Mammary epithelial cell (primary cell): Measurements from ENCODE around the gene CALB2.

Experiments used
- EZH2 ChIP-seq: IDR thresholded peaks from 2 replicates; pipeline ENCODE4 v1.6.1; 2012; ENCODE audit warnings: low read length, inconsistent platforms, borderline replicate concordance
- TF ChIP-seq, protein P1 (sequence below), 2 donors: IDR thresholded peaks in 1 of 2; conservative IDR thresholded peaks in 1 of 2; 2 replicates each; pipeline ENCODE4 v1.5.1; 2011 to 2012; ENCODE audit warnings: inconsistent platforms in 2 of 2, low read length in 2 of 2, mild to moderate bottlenecking in 2 of 2, control low read depth in 1 of 2, low read depth in 1 of 2; ENCODE audit not compliant: insufficient read depth in 1 of 2; ENCODE audit errors: extremely low read depth in 1 of 2

DNA sequence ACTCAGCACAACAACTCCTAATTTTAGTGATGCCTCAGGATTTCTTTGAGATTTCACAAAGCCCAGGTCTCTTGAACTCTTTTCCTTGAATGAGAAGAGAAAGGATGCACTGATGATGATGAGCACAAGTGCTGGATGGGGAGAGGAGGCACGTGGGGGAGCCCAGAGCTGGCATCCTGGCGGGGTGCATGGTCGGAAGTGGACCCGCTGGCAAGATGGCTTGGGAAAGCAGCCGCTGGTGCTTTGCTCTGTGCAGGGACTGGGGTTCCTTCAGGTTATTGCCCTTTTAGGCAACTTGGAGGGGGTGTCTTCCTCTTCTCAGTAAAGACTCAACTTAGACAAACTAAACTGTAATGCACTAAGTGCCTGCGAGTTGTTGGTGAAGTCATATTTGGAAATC lies 22.3 kb downstream of the CALB2 start:
- TF ChIP-seq, protein P1, sequence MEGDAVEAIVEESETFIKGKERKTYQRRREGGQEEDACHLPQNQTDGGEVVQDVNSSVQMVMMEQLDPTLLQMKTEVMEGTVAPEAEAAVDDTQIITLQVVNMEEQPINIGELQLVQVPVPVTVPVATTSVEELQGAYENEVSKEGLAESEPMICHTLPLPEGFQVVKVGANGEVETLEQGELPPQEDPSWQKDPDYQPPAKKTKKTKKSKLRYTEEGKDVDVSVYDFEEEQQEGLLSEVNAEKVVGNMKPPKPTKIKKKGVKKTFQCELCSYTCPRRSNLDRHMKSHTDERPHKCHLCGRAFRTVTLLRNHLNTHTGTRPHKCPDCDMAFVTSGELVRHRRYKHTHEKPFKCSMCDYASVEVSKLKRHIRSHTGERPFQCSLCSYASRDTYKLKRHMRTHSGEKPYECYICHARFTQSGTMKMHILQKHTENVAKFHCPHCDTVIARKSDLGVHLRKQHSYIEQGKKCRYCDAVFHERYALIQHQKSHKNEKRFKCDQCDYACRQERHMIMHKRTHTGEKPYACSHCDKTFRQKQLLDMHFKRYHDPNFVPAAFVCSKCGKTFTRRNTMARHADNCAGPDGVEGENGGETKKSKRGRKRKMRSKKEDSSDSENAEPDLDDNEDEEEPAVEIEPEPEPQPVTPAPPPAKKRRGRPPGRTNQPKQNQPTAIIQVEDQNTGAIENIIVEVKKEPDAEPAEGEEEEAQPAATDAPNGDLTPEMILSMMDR (conservative IDR thresholded peaks at IDR 0.05 in 1 of 2, IDR thresholded peaks at IDR 0.05 in 1 of 2; ENCODE audit: extremely low read depth in 1 of 2, insufficient read depth in 1 of 2, low read depth in 1 of 2, low read length in 2 of 2), result no peak
- TF ChIP-seq EZH2, result no peak
